GM20431 (cell line): ENCODE data around the gene MTA1.

Experiments
- in situ Hi-C: fragments of 300-500 bp; cut with MseI, MboI; formaldehyde crosslinking; loops from one replicate; pipeline ENCODE4 v1.15.0; 2020; ENCODE audit warnings: low sequenced_read_pairs; ENCODE audit not compliant: unreplicated experiment

The MTA1 gene

GRCh38 chr14:105421723-105422615 is 2.3 kb downstream of the MTA1 start:
- in situ Hi-C loops: no loop called here

- in situ Hi-C loops: no loop called here
These were observed 3.3 kb downstream of the MTA1 start for GRCh38 chr14:105422695-105423487.

GRCh38 chr14:105423488-105424195 is 4.0 kb downstream of the MTA1 start:
- in situ Hi-C loops: no loop called here

GRCh38 chr14:105424861-105425260 is 5.2 kb downstream of the MTA1 start:
- in situ Hi-C loops: no loop called here

- in situ Hi-C loops: no loop called here
These were observed 6.2 kb downstream of the MTA1 start for GRCh38 chr14:105425823-105426247.

- in situ Hi-C loops: no loop called here
These were observed 6.9 kb downstream of the MTA1 start for GRCh38 chr14:105426416-105427130.

- in situ Hi-C loops: no loop called here
These were observed 7.8 kb downstream of the MTA1 start for GRCh38 chr14:105427412-105427811.

GRCh38 chr14:105427936-105428485 is 8.4 kb downstream of the MTA1 start:
- in situ Hi-C loops: no loop called here

- in situ Hi-C loops: no loop called here
These were observed 10.4 kb downstream of the MTA1 start for GRCh38 chr14:105430042-105430441.

- in situ Hi-C loops: no loop called here
These were observed 10.9 kb downstream of the MTA1 start for GRCh38 chr14:105430565-105430964.

GRCh38 chr14:105431256-105431655 is 11.6 kb downstream of the MTA1 start:
- in situ Hi-C loops: no loop called here

GRCh38 chr14:105432657-105433056 is 13.0 kb downstream of the MTA1 start:
- in situ Hi-C loops: no loop called here

- in situ Hi-C loops: no loop called here
These were observed 13.6 kb downstream of the MTA1 start for GRCh38 chr14:105433161-105433605.

GRCh38 chr14:105436402-105436801 is 16.8 kb downstream of the MTA1 start:
- in situ Hi-C loops: no loop called here

- in situ Hi-C loops: no loop called here
These were observed 17.5 kb downstream of the MTA1 start for GRCh38 chr14:105436891-105437722.

- in situ Hi-C loops: no loop called here
These were observed 18.3 kb downstream of the MTA1 start for GRCh38 chr14:105437723-105438500.

GRCh38 chr14:105439179-105439578 is 19.6 kb downstream of the MTA1 start:
- in situ Hi-C loops: no loop called here
